Measurements from ENCODE around the gene GRB7. TPM values are rescaled to one million over a fixed set of nuclear protein-coding genes. Genes with fewer than 3 reads are reported as not detected.
"Not testable (repeated sequence)": the region's sequence is repeated elsewhere in the genome, so short reads cannot be mapped to it uniquely, and the experiment has no call there.

The GRB7 gene
- total RNA-seq, 2 donors from 2014 or later, result 1.3 to 2.5 TPM

GRCh38 chr17:39706383-39706782 lies 31.4 kb upstream of the GRB7 start:
- no peak for ATAC-seq
- DNase-seq, result no peak
- intact Hi-C loops (cut with DNase I), result no loop called here

- ATAC-seq (no peak), DNase-seq (no peak)
- intact Hi-C loops (cut with DNase I), result no loop called here
These were observed 30.8 kb upstream of the GRB7 start for GRCh38 chr17:39706921-39707337.

GRCh38 chr17:39709319-39709997 lies 28.3 kb upstream of the GRB7 start:
- no peak for ATAC-seq
- intact Hi-C loops (cut with DNase I), result no loop called here
- DNase-seq, result no peak

- intact Hi-C loops (cut with DNase I), result no loop called here
These were observed 27.5 kb upstream of the GRB7 start for GRCh38 chr17:39709998-39710964.

GRCh38 chr17:39711071-39711470 lies 26.7 kb upstream of the GRB7 start:
- not testable (repeated sequence) for DNase-seq

More at GRCh38 chr17:39709998-39710964, 27.5 kb upstream of the GRB7 start:
- ATAC-seq, result no peak
- no peak for DNase-seq

GRCh38 chr17:39711851-39712250 lies 25.9 kb upstream of the GRB7 start:
- intact Hi-C loops (cut with DNase I), result no loop called here
- no peak for ATAC-seq
- DNase-seq, result no peak

More at GRCh38 chr17:39711071-39711470, 26.7 kb upstream of the GRB7 start:
- ATAC-seq; intact Hi-C loops (cut with DNase I): not testable (repeated sequence)

GRCh38 chr17:39714234-39714633 lies 23.5 kb upstream of the GRB7 start:
- no peak for ATAC-seq
- no peak for DNase-seq
- intact Hi-C loops (cut with DNase I), result no loop called here

GRCh38 chr17:39715375-39716072 lies 22.2 kb upstream of the GRB7 start:
- intact Hi-C loops (cut with DNase I), result no loop called here
- DNase-seq, result no peak
- no peak for ATAC-seq

GRCh38 chr17:39716073-39716818 lies 21.5 kb upstream of the GRB7 start:
- intact Hi-C loops (cut with DNase I), result no loop called here
- ATAC-seq (peak; percentile 65 to 74), DNase-seq (no peak)

GRCh38 chr17:39716879-39717536 lies 20.7 kb upstream of the GRB7 start:
- intact Hi-C loops (cut with DNase I), result no loop called here
- no peak for DNase-seq
- peak; percentile 64 to 83 for ATAC-seq

- ATAC-seq, result no peak
- intact Hi-C loops (cut with DNase I), result no loop called here
- DNase-seq, result no peak
These were observed 20.1 kb upstream of the GRB7 start for GRCh38 chr17:39717660-39718059.

GRCh38 chr17:39719563-39720355 lies 18.0 kb upstream of the GRB7 start:
- DNase-seq (no peak), ATAC-seq (no peak)
- intact Hi-C loops (cut with DNase I), result no loop called here

- intact Hi-C loops (cut with DNase I), result no loop called here
- DNase-seq (no peak), ATAC-seq (no peak)
These were observed 15.6 kb upstream of the GRB7 start for GRCh38 chr17:39722104-39722503.

GRCh38 chr17:39722965-39723848 lies 14.5 kb upstream of the GRB7 start:
- no peak for DNase-seq
- ATAC-seq, result peak; percentile 25 to 36
- intact Hi-C loops (cut with DNase I), result no loop called here

GRCh38 chr17:39724731-39725130 lies 13.0 kb upstream of the GRB7 start:
- DNase-seq (no peak), ATAC-seq (no peak)
- intact Hi-C loops (cut with DNase I), result no loop called here

- ATAC-seq; intact Hi-C loops (cut with DNase I); DNase-seq: not testable (repeated sequence)
These were observed 11.8 kb upstream of the GRB7 start for GRCh38 chr17:39725923-39726322.

- DNase-seq (no peak), ATAC-seq (no peak)
- intact Hi-C loops (cut with DNase I), result no loop called here
These were observed 11.1 kb upstream of the GRB7 start for GRCh38 chr17:39726617-39727016.
